HT1080 (cell line): ENCODE results near the gene RTP5. TPM values are rescaled to one million over a fixed set of nuclear protein-coding genes. Genes with fewer than 3 reads are reported as not detected.

Experiments
- DNase-seq: peaks from one replicate; pipeline ENCODE4 v3.0.0-alpha.2; 2015; ENCODE audit warnings: low read depth
- total RNA-seq: library from RNA; depleted of rRNA; stranded (reverse); fragments of >200 nt; shearing (Covaris generic); gene quantifications from 2 replicates; pipeline ENCODE4 v1.2.3, GENCODE V29; 2014

RTP5 gene
- total RNA-seq, 1 experiment from 2014 or later, result not detected

DNA sequence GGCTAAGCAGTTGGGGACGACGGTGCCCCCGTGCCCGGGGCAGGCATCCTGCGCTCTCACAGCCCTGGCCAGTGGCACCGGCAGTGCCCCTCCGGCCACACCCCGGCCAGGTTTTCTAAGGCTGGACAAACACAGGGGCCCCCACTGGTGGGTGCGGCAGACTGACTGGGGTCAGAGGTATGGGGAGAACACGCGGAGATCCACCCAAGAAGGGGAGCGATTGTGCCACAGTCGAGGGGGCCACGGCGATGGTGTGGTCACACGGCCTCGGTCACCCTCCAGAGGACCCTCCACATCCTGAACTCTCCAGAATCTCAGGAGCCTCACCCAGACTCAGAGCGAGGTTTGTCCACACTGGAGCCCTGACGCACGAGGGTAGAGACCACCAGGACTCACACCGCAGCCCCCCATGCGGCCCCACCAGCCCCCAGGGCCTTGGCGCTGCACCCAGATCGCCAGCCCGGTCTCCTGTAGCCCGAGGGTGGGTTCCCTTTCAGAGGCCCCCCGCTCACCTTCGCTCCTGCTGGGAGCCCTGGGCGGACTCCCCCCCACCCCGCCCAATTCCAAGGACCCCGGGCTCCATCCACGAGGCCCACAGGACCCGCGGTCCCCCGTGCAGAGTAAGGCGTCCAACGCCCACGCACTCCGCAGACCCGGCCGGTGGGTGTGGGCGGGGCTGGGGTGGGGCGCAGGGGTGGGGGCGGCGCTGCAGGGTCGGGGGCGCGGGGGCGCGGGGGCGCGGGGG lies 26.0 kb upstream of the RTP5 start:
- no peak for DNase-seq

DNA sequence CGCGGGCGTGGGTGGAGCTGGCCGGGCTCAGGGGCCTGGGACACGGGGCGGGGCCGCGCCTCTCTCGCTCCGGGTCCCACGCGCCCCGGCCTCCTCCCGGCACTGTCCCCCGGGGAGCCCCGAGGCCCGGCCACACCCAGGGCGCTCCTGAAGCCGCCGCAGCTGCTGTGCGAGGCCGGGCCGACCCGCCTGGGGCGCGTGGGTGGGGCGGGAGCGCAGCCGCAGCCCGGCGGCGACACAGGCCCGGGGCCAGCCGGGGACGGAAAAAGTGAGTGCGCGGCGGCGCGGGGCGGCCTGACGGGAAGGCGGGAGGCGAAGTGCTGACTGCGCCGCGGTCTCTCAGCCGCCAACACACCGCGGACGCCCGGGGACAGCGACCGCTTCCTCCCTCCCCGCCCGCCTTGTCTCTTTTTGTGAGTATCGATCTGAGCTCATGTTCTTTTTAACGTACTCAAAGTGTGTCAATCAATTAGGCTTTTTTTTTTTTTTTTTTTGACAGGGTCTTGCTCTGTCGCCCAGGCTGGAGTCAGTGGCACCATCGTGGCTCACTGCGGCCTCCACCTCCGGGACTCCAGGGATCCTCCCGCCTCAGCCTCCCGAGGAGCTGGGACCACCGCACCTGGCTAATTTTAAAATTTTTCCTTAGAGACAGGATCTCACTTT lies 25.3 kb upstream of the RTP5 start:
- DNase-seq, result no peak

DNA sequence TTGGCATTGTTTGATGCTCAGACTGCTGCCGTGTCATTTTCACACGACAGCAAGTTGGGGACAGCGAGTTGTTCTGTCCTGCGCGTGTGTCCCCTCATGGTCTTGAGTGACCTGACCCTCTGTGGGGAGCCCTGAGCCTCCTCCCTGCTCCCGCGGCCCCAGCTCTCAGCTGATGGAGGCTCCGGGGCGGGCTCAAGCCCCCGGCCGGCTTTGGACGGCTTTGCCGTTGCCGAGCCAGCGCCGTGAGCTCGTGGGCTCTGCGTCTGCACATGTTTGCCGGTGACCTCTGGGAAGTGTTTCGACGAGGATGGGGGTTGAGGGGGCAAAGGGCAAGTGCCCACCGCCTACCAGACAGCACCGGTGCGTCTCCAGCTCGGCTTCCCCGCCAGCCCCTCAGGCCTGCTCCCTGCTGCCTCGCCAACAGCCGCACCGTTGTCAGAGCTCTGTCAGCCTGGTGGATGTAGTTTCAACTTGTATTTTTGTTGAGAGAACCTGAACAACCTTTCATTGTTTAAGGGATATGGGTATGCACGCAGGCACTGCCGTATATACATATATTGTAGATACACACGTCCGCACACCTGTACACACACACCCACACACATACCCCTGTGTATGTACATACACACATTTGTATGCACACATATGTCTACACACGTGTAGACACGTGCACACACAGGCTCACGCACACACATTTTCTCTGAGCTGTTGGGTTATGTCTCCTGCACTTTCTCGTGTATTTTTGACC lies 24.5 kb upstream of the RTP5 start:
- no peak for DNase-seq

DNA sequence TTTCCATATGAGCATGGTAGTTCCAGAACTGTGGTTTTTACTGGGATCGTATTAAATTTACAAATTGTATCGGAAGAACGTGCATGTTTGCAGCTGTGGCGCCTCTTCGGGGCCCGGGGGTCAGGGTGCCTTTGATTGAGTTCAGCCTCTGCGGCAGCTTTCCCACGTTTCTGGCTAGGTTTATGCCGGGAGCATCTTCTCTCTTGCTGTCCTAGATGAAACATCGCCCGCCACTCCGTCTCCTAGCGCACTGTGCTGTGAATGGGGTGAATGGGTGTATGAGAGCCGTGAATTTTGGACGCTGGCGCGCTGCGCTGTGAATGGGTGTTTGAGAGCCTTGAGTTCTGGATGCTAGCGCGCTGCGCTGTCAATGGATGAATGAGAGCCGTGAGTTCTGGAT lies 23.1 kb upstream of the RTP5 start:
- DNase-seq, result no peak

DNA sequence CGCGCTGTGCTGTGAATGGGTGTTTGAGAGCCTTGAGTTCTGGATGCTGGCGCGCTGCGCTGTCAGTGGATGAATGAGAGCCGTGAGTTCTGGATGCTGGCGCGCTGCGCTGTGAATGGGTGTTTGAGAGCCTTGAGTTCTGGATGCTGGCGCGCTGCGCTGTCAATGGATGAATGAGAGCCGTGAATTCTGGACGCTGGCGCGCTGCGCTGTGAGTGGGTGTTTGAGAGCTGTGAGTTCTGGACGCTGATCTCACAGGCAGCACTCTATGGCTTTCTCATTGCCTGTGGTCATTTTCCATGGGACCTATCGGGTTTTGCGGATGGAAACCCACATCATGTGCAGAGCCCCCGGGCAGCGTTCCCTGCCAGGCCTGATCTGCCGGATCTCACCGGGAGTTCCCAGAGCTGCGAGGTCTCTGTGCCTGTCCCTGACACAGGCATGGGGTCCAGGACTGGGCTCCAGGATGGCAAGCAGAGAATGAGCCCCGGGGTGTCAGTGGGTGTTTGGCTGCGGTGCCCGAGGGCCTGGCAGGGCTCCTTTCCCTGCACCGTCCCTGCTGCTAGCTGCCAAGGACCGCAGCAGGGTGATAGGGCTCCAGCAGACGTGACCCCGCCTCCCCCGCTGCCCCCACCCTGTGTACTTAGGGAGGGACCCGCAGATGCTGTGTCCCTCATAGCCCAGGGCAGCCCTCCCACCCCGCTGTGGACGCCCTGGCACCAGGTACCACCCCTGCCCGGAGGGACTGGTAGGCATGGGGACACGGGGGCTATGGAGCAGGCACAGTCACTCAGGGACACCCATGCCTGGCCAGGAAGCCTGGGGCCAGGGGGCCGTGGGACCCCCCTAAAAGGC lies 20.5 kb upstream of the RTP5 start:
- no peak for DNase-seq

DNA sequence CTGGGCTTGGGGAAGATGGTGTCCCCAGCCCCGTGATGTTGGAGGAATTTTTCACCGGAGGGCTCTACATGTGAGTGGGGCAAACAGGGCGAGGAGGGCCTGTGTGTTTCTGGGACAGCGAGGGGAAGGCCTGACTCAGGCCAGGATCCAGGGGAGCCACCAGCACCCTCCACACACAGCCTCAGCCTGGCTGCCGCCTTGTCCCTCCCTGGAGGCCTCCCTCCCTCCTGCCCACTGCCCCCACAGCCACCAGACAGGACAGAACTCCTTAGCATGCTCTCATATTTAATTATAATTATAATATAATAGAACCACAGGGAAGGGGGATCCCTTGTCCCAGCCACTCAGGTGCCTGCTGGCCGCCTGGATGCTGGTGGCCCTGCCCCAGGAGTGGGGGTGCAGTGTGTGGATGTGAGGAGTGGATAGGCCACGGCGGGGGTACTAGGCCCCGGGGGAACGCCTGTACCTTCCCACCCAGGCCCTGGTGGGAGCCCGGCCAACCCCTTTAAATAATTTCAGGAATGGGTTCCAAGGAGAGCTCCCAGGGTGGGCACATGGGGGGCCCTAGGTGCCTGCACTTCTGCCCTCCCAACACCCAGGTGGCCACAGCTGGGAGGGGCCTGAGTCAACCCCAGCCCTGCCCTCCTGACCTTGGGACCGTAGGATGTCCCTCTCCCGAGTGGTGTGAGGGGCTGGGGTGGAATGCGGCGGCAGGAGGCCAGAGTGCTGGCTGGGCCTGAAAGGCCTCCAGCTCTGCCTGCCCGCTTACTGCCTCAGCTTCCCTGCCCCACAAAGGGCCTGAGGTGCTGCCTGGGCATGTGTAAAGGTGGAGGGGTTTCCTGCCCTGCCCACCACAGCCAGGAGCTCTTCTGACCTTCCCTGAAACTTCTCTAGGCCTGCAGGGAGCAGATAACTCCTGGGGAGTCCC lies 19.6 kb upstream of the RTP5 start:
- DNase-seq, result no peak

DNA sequence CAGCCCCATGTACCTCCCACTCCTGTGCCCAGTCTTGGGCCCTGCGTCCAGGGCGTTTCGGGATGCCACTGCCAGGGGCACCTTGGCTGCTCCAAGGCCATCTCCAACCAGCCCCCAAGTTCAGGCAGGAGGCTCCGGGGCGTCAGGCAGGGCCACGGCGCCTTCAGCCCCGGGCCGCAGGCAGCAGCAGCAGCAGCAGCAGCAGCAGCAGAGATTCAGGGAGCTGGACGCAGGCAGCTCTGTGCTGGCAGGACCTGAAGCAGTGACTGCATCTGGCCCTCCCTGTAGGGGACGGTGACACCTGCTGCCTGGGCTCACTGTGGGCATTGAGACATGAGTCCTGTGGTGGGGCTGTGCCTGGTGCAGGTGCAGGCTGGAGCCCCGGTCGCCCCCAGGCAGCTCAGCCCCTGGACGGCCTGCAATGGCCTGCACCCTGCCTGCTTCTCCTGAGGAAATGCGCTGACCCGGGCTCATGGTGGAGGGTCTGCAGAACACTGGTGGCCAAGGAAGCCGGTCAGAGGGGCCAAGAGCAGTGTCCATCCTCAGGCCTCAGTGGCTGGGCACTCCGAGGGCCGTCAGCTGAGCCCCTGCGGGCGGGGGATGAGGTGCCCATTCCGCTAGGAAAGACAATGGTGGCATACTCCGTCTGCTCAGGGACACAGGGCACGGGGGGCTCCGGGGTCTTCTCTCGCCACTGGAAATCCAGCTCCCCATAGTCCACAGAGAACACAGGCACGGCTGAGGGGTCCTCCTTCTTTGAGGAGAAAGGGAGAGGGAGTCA lies 18.8 kb upstream of the RTP5 start:
- no peak for DNase-seq

DNA sequence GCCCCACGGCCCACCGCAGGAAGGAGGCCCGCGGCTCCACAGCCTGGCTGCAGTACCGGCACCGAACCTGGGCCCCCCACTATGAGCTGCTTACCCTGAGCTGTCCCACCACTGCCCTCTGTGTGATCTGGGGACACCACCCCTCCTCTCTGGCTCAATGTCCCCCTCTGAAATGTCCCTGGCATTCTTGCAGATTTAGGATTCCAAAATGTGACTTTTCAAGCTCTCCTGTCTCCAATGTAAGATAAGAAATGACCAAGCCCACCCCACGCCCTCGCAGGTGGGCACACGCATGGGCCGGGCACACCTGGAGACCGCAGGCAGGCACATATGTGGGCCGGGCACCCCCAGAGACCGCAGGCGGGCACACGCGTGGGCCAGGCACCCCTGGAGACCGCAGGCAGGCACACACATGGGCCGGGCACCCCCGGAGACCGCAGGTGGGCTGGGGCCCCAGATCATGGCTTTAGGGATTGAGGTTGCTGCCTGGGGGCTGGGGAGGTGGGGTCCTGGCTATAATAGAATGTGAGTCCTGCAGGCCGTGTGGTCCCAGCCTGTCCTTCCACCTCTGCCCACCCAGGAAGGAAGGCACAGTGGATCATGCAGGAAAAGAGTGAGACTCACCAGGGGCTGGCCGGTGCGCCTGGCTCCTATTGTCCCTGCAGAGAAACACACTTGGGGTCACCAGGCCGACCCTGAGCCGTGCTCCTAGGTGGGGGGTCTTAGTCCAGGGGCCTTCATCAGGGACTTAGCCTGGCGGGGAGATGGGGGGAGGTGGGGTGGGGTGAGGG lies 18.0 kb upstream of the RTP5 start:
- DNase-seq, result no peak

DNA sequence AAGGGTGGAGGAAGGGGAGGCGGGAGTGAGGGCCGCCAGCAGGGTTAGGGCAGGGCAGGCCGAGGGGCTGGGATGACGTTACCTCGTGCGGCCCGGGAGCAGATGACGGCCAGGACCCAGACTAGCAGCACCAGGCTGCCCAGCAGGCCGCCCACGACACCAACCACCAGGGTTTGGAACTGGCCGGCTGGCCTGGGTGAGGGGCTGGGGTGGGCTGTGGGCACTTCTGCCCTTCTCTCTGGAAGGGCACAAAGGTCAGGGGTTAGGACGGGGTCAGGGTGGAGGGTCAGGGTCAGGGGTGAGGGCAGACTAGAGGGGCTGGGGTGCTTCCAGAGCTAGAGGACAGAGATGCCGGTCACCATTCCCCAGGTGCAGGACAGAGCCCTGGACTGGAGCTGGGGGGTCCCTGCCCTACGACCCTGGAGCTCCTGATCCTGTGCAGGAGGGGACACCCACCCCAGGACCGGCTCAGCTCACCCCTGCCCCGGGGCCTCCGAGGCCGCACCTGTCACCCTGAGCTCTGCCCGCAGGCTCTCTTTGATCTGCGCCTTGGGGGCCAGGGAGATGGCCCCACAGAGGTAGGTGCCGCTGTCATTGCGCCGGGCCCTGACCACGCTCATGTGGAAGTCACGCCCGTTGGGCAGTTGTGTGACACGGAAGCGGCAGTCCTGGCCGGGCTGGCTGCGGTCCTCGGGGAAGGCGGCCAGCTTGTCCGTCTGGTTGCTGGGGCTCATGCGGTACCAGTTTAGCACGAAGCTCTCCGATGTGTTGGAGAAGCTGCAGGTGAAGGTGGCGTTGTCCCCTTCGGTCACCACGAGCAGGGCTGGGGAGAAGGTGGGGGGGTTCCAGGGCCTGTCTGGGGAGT lies 17.2 kb upstream of the RTP5 start:
- no peak for DNase-seq

DNA sequence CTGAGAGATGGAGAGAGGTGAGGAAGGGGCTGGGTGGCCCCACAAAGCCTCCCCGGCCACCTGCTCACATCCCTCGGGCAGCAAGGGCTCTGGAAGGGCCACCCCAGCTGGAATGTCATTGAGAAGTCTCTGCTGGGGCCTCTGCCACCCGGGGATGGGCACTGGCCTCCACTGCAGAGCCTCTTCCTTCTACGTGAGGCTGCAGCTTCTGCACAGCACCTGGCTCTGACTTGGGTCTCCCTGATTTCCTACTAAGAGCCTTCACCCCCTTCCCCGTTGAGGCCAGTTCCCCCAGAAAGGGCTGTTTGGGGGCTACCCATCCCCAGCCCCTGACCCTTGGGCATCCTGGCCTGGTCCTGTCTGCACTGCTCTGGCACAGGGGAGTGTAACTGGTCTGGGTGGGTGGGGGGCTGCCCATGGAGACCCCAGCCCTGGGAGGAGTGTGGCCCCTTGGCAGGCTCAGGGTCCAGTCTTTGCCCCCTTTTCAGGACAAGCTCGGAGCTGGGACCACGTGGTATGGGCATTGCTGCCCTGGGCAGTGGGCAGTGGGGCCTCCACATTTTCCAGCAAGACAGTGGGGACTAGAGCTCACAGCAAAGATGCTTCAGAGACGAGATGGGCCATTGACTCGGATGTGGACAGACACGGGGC lies 16.4 kb upstream of the RTP5 start:
- DNase-seq, result no peak

DNA sequence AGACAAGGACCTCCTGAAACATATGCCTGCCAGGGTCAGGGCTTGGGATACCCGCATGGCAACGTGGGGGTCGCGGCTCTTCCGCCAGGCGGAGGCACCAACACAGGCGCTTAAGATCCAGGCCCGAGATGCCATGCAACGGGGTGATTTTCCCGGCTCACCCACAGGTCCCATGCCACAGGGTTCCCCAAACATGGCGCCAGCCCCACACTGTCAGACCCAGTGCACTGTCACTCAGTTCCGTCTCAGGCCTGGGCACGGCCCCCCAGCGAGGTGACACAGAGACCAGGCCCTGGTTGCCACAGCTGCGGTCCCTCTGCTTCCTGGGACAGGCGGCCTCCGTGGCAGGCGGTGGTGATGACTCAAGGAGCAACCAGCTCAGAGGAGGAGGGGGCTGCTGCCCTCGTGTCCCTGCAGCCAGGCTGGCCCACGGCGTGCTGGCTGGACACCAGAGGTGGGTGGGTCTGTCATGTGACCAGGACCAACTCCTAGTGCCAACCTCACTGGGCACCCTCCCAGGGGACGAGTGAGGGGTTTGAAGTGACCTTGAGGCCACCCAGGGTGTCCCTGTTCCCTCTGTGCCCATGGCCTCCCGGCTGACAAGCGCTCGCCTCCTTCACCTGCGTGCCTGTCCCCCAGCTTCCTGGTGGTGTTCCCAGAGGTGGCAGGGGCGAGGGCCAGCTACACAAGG lies 15.7 kb upstream of the RTP5 start:
- DNase-seq, result peak; percentile 65

DNA sequence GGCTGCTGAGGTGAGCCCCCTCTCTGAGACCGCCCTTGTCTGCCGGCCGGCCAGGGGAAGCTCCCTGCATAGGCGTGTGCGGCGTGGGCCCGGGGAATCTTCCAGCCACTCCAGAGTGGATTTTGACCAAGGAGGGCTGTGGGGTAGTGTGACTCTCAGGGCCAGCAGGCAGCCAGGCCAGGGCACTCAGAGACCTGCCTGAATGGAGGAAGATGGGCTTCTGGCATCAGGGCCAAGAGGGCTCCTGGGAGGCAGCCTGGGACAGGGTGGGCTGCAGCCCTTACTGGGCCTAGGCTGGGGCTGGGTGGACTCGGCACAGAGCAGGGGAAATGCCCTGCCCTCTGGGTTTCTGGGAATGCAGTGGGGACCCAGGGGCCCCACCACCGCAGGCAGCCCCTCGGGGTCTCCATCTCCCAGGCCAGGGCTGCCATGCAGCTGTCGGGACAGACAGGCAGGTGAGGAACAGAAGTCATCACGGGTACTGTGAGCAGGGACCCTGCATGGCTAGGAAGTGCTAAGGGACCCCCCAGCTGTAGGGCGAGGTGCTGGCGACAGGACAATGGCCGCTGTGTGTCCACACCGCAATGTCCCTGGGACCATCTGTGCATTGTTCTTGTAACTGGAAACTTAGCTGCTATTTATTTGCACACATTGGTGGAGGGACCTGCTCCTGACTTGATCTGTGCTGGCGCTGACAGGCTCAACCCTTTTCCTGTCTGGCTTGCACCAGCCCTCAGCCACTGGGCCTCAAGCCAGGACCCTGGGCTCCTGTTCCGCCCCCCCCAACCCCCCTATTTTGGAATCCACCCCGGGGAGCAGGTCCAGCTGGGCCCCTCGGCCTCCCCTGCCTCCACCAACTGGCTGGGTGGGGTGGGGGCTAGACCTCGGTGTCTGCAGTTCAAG lies 14.9 kb upstream of the RTP5 start:
- no peak for DNase-seq

DNA sequence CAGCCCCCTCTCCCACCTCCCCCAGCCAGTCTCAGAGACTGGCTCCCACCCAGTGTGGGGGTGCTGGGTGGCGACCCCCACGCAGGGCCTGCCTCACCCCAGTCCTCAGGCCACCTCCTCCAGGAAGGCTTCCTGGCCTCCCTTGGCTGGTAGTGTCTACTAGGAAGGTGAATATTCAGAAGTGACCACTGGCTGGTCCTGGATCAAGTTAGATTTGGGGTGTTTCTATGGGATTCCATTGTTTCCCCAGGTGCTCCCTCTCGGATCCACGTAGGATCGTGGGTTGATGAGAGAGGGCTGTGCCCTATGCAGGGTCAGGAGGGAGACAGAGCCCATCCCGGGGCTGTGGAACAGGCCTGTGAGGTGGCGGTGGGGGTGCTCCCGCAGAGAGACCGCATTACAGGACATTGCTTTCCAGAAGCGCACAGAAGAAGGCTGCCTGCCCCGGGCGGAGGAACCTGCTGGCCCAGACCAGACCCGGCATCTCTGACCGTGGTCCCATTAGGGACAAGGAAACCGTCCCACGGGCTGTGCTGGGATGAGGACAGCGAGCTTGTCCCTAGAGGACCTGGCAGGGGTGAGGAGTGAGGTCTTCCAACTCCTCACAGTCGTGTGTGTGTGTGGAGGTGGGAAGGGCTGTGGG lies 14.2 kb upstream of the RTP5 start:
- no peak for DNase-seq

DNA sequence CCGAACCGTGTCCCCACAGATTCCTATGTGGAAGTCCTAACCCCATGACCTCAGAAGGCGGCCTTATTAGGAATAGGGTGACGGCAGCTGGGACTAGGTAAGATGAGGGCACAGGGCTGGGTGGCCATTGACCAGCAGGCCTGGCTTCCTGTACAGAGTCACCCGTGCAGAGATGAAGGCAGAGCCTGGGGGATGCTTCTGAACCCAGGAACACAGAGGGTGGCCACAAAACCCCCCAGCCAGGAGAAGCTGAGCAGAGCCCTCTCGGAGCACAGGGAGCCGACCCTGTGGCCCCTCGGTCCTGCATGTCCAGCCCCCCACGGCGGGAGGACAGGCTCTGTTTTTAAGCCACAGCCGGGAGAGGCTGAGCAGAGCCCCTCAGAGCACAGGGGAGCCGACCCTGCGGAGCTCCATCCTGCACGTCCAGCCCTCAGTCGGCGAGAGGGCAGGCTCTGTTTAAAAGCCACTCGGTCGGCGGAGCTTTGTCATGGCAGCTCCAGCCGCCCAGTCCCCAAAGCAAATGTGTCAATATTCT lies 13.6 kb upstream of the RTP5 start:
- DNase-seq, result no peak

DNA sequence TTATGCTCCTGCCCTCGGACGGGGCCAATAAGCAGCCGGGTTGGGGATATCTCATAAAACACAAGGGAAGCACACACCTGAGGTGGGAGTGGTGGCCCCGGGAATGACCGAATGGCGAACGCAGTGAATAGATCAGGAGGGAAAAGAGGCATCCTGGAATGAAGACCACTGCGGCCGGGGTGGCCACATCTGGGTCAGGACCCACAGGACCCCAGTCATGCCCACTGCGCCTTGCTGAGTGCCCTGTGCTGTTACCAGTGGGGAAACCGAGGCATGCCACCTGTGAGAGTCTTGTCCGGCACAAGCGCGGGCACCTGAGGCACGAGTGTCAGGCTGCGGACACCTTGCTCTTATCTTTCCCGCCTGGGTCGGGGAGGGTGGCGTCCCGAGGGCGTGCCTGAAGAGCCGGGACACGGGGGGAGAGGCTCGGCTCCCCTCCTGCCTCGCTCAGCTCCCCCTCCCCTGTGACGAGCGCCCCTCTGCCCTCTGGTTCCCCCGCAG lies 12.4 kb upstream of the RTP5 start:
- no peak for DNase-seq
